NCI-H1436 (cell line): ENCODE results near the gene ZNF274.
A peak's percentile ranks its signal among the peaks of the same experiment; 100 is the strongest.
"Not testable (repeated sequence)": the region's sequence is repeated elsewhere in the genome, so short reads cannot be mapped to it uniquely, and the experiment has no call there.

Experiments used
- DNase-seq: peaks from one replicate; lab custom pipeline; 2025; lab: John Stamatoyannopoulos, UW

Gene ZNF274

GRCh38 chr19:58212336-58213074, 29.6 kb downstream of the ZNF274 start:
- no peak for DNase-seq

- no peak for DNase-seq
These were observed 30.2 kb downstream of the ZNF274 start for GRCh38 chr19:58213075-58213369.

GRCh38 chr19:58217069-58217481, 34.2 kb downstream of the ZNF274 start:
- no peak for DNase-seq

- no peak for DNase-seq
These were observed 34.9 kb downstream of the ZNF274 start for GRCh38 chr19:58217607-58218391.

GRCh38 chr19:58218899-58219298, 36.0 kb downstream of the ZNF274 start:
- DNase-seq = no peak

GRCh38 chr19:58227964-58228584, 45.2 kb downstream of the ZNF274 start:
- DNase-seq = no peak

GRCh38 chr19:58228585-58229254, 45.9 kb downstream of the ZNF274 start, which contains the start of gene ZNF544:
TSS of gene ZNF544 (plus strand) at chr19:58228914. CDS start at chr19:58244024, 15,110 bp downstream.
- peak; percentile 68 for DNase-seq

GRCh38 chr19:58229255-58229639, 46.4 kb downstream of the ZNF274 start:
- no peak for DNase-seq

- DNase-seq = no peak
These were observed 54.5 kb downstream of the ZNF274 start for GRCh38 chr19:58237324-58237723.

GRCh38 chr19:58243351-58243750, 60.5 kb downstream of the ZNF274 start:
- no peak for DNase-seq

- no peak for DNase-seq
These were observed 66.0 kb downstream of the ZNF274 start for GRCh38 chr19:58248886-58249285.

GRCh38 chr19:58252102-58252685, 69.3 kb downstream of the ZNF274 start:
- no peak for DNase-seq

GRCh38 chr19:58258259-58258658, 75.4 kb downstream of the ZNF274 start:
- DNase-seq = not testable (repeated sequence)

- no peak for DNase-seq
These were observed 78.7 kb downstream of the ZNF274 start for GRCh38 chr19:58261600-58261967.

- no peak for DNase-seq
These were observed 79.4 kb downstream of the ZNF274 start for GRCh38 chr19:58261968-58262921.

- no peak for DNase-seq
These were observed 80.0 kb downstream of the ZNF274 start for GRCh38 chr19:58262922-58263296.
